Ramos (cell line): ENCODE measurements around the gene KRT4.

ENCODE experiments used
- in situ Hi-C: fragments of 300-500 bp; cut with MboI; formaldehyde crosslinking; loops from one replicate; pipeline ENCODE4 v1.14.3; 2022; ENCODE audit warnings: low sequenced_read_pairs; ENCODE audit not compliant: unreplicated experiment

Gene KRT4

GRCh38 chr12:52809166-52809565, 4.8 kb downstream of the KRT4 start:
- in situ Hi-C loops, result no loop called here

- in situ Hi-C loops, result no loop called here
These were observed 5.2 kb downstream of the KRT4 start for GRCh38 chr12:52808573-52809160.

GRCh38 chr12:52807544-52808470, 6.1 kb downstream of the KRT4 start:
- in situ Hi-C loops, result no loop called here

GRCh38 chr12:52806821-52807543, 6.9 kb downstream of the KRT4 start:
- in situ Hi-C loops, result no loop called here

- in situ Hi-C loops, result no loop called here
These were observed 7.6 kb downstream of the KRT4 start for GRCh38 chr12:52806169-52806811.

- in situ Hi-C loops, result no loop called here
These were observed 8.2 kb downstream of the KRT4 start for GRCh38 chr12:52805739-52806138.

- in situ Hi-C loops, result no loop called here
These were observed 8.9 kb downstream of the KRT4 start for GRCh38 chr12:52805000-52805399.

- in situ Hi-C loops, result no loop called here
These were observed 11.5 kb downstream of the KRT4 start for GRCh38 chr12:52802442-52802841.

- in situ Hi-C loops, result no loop called here
These were observed 12.1 kb downstream of the KRT4 start for GRCh38 chr12:52801773-52802172.

DNA sequence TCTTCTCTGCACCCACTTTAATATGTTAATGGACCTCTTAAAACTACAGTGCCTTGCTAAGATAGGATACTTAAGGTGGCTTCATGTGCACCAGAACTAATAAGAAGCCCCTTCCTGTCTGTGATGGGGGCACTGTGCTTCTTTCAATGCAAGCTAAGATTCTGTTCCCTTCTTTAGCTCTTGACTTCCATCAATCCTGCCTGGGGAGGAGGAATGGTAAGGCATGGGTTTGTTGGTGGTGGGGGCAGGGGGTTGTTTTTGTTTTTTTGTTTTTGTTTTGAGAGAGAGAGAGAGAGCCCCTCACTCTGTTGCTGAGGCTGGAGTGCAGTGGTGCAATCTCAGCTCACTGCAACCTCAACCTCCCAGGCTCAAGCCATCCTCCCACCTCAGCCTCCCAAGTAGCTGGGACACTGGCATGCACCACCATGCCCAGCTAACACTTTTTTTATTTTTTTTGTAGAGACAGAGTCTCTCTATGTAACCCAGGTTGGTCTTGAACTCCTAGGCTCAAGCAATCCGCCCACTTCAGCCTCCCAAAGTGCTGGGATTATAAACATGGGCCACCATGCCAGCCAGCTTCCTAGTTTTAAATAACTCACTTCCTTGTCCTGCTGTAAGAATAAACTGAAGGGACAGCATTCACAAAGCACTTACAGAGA, 13.5 kb downstream of the KRT4 start:
- in situ Hi-C loops, result no loop called here

- in situ Hi-C loops, result no loop called here
These were observed 14.3 kb downstream of the KRT4 start for GRCh38 chr12:52799505-52800211.

DNA sequence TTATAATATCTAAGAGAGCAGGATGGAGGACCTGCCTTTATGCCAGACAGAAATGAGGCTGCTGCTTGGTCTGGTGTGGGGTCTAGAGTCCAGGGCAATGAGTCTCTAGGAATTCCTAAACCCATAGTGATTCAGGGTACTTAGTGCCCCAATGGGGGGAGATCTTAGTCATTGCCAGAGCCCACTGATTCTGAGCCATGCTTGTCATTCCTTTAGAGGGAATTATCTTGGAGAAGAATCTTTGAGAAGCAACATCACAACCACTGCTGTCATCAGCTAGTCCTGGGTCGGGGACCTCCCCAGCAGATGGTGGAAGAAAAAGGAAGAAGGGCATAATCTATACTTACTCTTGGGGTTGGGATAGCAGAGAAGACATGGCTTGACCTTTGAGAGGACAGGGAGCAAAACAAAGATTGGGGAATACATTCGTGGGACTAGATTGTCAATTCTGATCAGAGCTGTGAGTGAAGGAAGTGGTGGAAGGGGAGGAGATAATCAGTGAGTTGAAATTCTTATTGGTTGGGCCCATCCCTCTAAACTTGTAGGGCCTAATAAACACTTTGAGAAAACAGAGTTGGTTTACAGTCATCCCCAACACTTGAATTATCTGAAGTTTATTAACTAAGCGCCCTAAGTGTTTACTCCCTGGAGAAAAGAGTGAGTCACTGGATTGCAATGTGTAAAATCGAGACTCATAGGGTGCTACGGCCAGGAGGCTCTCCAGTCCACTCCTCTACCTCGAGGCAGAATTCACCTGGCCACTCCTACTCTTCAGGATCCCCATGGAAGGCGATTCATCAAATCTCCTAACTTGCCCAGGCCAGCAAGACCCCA, 15.0 kb downstream of the KRT4 start:
- in situ Hi-C loops, result no loop called here

DNA sequence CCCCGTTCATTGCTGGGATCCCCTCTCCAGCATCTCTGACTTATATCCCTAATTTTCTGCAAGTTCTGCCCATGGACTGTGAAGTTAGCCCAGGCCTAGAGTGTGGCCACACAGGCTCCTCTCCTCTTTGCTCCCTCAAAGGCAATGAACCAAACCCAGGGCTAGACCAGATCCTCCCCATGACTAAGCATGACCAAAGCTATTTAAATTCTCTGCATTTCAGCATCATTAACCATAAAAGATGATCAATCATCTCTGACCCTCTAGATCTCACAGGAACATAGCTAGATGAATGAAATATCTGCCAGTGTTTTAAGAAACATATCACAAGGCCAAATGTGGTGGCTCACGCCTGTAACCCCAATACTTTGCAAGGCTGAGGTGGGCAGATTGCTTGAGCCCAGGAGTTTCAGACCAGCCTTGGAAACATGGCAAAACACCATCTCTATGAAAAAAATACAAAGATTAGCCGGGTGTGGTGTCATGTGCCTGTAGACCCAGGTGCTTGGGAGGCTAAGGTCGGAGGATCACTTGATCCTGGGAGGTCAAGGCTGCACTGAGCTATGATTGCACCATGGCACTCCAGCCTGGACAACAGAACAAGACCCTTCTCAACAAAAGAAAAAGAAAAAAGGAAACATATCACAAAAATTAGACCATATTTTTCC, 15.8 kb downstream of the KRT4 start:
- in situ Hi-C loops, result no loop called here

DNA sequence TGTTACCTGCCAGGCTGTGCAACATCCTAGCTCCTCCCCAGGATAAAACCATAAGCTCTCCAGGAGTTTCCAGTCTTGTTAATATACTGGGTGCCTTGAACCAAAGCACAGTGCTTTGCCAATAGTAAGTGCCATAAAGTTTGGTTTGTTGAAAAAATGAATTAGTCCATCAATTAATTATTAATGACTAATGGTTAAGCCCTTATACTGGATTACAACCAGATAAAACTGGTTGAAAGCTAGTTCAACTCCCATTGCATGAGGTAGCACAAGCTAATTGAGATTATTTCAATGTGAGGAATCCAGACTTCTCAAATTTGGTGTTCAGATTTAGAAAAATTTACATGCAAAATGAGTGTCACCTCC, 16.4 kb downstream of the KRT4 start:
- in situ Hi-C loops, result no loop called here

DNA sequence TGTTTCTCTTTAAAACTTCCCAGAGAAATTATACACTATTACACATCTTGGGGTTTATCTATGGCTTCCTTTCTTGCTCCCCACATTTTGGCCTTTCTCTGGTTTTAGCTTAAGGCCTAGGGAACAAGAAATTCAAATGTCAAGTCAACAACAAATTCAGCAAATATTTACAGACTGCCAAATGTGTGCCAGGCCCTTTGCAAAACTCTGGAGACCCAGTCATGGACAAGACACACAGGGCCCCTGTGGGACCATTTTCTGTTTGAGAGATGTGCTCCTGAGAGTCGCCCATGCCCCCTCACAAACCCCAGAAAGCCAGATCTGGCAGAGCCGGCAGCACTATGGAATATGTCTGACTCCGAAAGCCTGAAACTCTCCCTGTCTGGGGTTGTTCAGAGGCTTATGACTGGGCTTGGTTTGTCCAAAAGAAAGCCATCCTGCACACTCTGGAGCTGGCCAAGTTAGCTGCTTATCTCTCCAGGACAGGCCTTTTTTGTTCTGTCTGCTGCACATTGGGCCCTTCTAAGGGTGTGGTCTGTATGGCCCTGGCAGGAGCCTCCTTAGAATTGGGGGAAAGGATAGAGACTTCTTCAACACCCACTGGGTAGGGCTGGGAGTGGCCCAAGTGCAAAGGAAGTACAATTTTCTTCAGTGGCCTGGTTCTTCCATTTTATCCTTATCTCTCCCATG, 16.9 kb downstream of the KRT4 start:
- in situ Hi-C loops, result no loop called here

DNA sequence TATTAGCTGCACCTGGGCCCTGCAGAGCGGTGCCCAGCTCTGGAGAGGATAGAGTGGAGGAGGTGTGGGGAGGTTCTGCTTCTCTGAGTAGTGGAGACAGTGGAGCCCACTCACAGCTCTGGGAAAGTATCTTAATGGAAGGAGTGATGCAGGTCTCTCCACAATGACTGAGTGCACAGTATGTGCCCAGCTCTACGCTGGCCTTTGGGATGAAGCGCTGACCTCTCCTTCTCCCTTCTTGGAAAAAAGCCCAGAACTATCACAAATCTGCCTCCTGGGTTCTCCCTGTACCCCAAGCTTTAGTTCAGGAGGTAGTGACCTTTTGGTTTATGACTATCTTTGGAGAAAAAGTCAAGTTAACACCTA, 17.5 kb downstream of the KRT4 start:
- in situ Hi-C loops, result no loop called here

DNA sequence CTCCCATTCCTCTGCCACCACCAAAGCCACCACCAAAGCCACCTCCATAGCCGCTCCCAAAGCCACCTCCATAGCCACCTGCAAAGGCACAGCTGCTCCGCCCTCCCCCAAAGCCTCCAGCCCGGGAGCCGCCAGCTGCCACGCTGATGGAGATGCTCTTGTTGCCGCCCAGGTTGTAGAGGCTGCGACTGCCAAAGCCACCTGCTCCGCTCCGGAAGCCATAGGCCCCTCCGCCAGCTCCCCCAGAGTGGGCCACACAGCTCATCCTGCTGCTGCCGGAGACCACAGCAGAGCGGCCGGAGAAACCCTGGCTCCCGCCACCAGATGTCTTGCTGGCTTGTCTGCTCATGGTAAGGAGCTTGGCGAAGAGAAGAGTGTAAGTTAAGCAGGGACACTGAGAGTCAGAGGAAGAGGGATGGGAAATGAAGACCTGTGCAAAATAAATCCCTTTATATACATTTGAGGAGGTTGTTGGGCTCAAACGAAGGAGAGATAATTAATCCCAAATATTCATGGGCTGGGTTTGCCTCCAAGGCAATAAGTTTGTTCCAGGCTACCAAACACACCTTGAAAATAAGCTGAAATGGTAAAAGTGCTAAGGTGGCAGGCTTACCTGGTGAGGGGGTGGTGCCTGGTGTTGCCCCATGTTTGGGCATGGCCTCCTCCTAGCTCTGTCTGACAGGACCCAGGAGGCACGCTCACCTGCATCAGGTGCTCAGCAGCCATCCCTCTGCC, 18.1 kb downstream of the KRT4 start, which contains the start of gene KRT3:
Gene KRT3 (minus strand): TSS at position 424 of the 735 bp plus-strand sequence. CDS start 75 bp downstream, at position 349.
- in situ Hi-C loops, result no loop called here
